WTC11 (cell line): ENCODE measurements around the gene SLC30A3. TPM values are rescaled to one million over a fixed set of nuclear protein-coding genes. Genes with fewer than 3 reads are reported as not detected.

Source experiments
- ATAC-seq: fragments of 200-7000 bp; cut with Tn5 transposase; 2 replicates; pipeline ENCODE4 v1.10.0; 2021; ENCODE audit warnings: mild to moderate bottlenecking, moderate library complexity
- CTCF ChIA-PET: fragments of 300-600 bp; sonication (Branson Sonifier 250); formaldehyde crosslinking; loops from one replicate; lab custom pipeline; 2021; ENCODE audit warnings: antibody characterized with exemption; lab: Charles Lee
- POLR2A ChIA-PET: fragments of 350-600 bp; sonication (Branson Sonifier 250); formaldehyde crosslinking; loops from one replicate; lab custom pipeline; 2021; ENCODE audit warnings: antibody characterized with exemption; lab: Charles Lee
- DNase-seq: peaks from one replicate; pipeline ENCODE4 v3.0.0; 2021; ENCODE audit warnings: low spot score
- H3K27ac Mint-ChIP-seq: 2 replicates; pipeline ENCODE4 v1.8.0; 2021; ENCODE audit warnings: mixed read lengths
- H3K27me3 Mint-ChIP-seq: 2 replicates; pipeline ENCODE4 v1.8.0; 2021; ENCODE audit warnings: low read depth, mild to moderate bottlenecking, moderate library complexity, mixed read lengths
- H3K36me3 Mint-ChIP-seq: 2 replicates; pipeline ENCODE4 v1.8.0; 2021; ENCODE audit warnings: mixed read lengths
- H3K4me1 Mint-ChIP-seq: 2 replicates; pipeline ENCODE4 v1.8.0; 2022; ENCODE audit warnings: mixed read lengths
- H3K4me3 Mint-ChIP-seq: 2 replicates; pipeline ENCODE4 v1.8.0; 2021; ENCODE audit warnings: mild to moderate bottlenecking, moderate library complexity, mixed read lengths
- H3K9me3 Mint-ChIP-seq: 2 replicates; pipeline ENCODE4 v1.8.0; 2021; ENCODE audit warnings: mixed read lengths
- AFF4 ChIP-seq: sonication (generic); formaldehyde crosslinking; IDR thresholded peaks from 2 replicates; pipeline ENCODE4 v1.8.1; 2023; ENCODE audit warnings: mild to moderate bottlenecking, missing genetic modification reagents, borderline replicate concordance
- AR ChIP-seq: fragments of 250-450 bp; sonication (Bioruptor Pico); IDR thresholded peaks from 2 replicates; pipeline ENCODE4 v1.9.0; 2021; ENCODE audit warnings: mild to moderate bottlenecking
- ATF1 ChIP-seq: sonication (generic); formaldehyde crosslinking; IDR thresholded peaks from 2 replicates; pipeline ENCODE4 v1.8.1; 2023; ENCODE audit warnings: mild to moderate bottlenecking, moderate library complexity, missing genetic modification reagents
- ATF2 ChIP-seq: sonication (generic); formaldehyde crosslinking; IDR thresholded peaks from 2 replicates; pipeline ENCODE4 v1.8.1; 2022; ENCODE audit warnings: low read depth, missing genetic modification reagents, borderline replicate concordance
- CDX4 ChIP-seq: fragments of 250-450 bp; sonication (Bioruptor Pico); IDR thresholded peaks from 2 replicates; pipeline ENCODE4 v1.9.0; 2021; ENCODE audit warnings: moderate library complexity, mild to moderate bottlenecking, inconsistent platforms, borderline replicate concordance
- CREM ChIP-seq: sonication (generic); formaldehyde crosslinking; IDR thresholded peaks from 2 replicates; pipeline ENCODE4 v1.8.1; 2022; ENCODE audit warnings: mild to moderate bottlenecking, missing genetic modification reagents, moderate library complexity
- CTCF ChIP-seq: fragments of 200-600 bp; IDR thresholded peaks from 2 replicates; pipeline ENCODE4 v1.8.0; 2022; ENCODE audit warnings: antibody characterized with exemption
- E2F1 ChIP-seq: sonication (generic); formaldehyde crosslinking; IDR thresholded peaks from 2 replicates; pipeline ENCODE4 v1.8.0; 2022; ENCODE audit warnings: mild to moderate bottlenecking, missing genetic modification reagents
- JAZF1 ChIP-seq: fragments of 250-450 bp; sonication (Bioruptor Pico); IDR thresholded peaks from 2 replicates; pipeline ENCODE4 v1.9.0; 2021; ENCODE audit warnings: moderate library complexity, mild to moderate bottlenecking, inconsistent platforms
- KAT7 ChIP-seq: sonication (generic); formaldehyde crosslinking; IDR thresholded peaks from 2 replicates; pipeline ENCODE4 v1.8.1; 2023; ENCODE audit warnings: missing genetic modification reagents, mild to moderate bottlenecking, borderline replicate concordance
- MYBL2 ChIP-seq: sonication (generic); formaldehyde crosslinking; IDR thresholded peaks from 2 replicates; pipeline ENCODE4 v1.8.1; 2023; ENCODE audit warnings: mild to moderate bottlenecking, moderate library complexity, missing genetic modification reagents
- NR2C2 ChIP-seq: sonication (generic); formaldehyde crosslinking; IDR thresholded peaks from 2 replicates; pipeline ENCODE4 v1.8.0; 2022; ENCODE audit warnings: mild to moderate bottlenecking, missing genetic modification reagents
- PRRX2 ChIP-seq: fragments of 250-450 bp; sonication (Bioruptor Pico); IDR thresholded peaks from 2 replicates; pipeline ENCODE4 v1.8.0; 2021; ENCODE audit warnings: mild to moderate bottlenecking
- SOX15 ChIP-seq: fragments of 250-450 bp; sonication (Bioruptor Pico); IDR thresholded peaks from 2 replicates; pipeline ENCODE4 v1.9.0; 2021; ENCODE audit warnings: mild to moderate bottlenecking
- TEAD4 ChIP-seq: sonication (generic); formaldehyde crosslinking; IDR thresholded peaks from 2 replicates; pipeline ENCODE4 v1.8.0; 2022; ENCODE audit warnings: mild to moderate bottlenecking, missing genetic modification reagents
- USF2 ChIP-seq: sonication (generic); formaldehyde crosslinking; IDR thresholded peaks from 2 replicates; pipeline ENCODE4 v1.8.1; 2023; ENCODE audit warnings: mild to moderate bottlenecking, missing genetic modification reagents, moderate library complexity
- ZNF396 ChIP-seq: fragments of 250-450 bp; sonication (Bioruptor Pico); IDR thresholded peaks from 2 replicates; pipeline ENCODE4 v1.8.0; 2021; ENCODE audit warnings: mild to moderate bottlenecking, moderate library complexity, borderline replicate concordance
- ZNF416 ChIP-seq: fragments of 250-450 bp; sonication (Bioruptor Pico); IDR thresholded peaks from 2 replicates; pipeline ENCODE4 v1.9.0; 2021; ENCODE audit warnings: mild to moderate bottlenecking, inconsistent platforms
- ZNF512 ChIP-seq: sonication (generic); formaldehyde crosslinking; IDR thresholded peaks from 2 replicates; pipeline ENCODE4 v1.8.1; 2022; ENCODE audit warnings: missing genetic modification reagents, borderline replicate concordance
- total RNA-seq: library from RNA; stranded (reverse); gene quantifications from 3 replicates; pipeline ENCODE4 v1.2.3, GENCODE V29; 2021

The SLC30A3 gene
- total RNA-seq, 1 experiment from 2014 or later: 8.9 TPM

GRCh38 chr2:27281442-27281841 is 18.6 kb upstream of the SLC30A3 start:
- Mint-ChIP-seq H3K4me3 (no peak overlapping the region), H3K27me3 (no peaks in the 10 kb centered on the region; the same call in 1 of the 2 replicates), H3K36me3 (no peaks in the 10 kb centered on the region), H3K4me1 (peaks cover 40% of the 10 kb centered on the region)
- no peak for ATAC-seq
- CTCF ChIA-PET: interaction anchor here (0.5 to 7.6 kb wide), 13 partner anchors 10 to 264 kb away, joined by 3 to 153 read pairs (median 5); partner anchors contain the start of genes SLC30A3 and UCN
- DNase-seq: no peak
- no peak for TF ChIP-seq TEAD4 (CRISPR knock-in tag)
- TF ChIP-seq KAT7 (CRISPR knock-in tag): no peak
- TF ChIP-seq CDX4 (CRISPR knock-in tag): no peak
- TF ChIP-seq ATF1 (CRISPR knock-in tag): no peak
- no peak for TF ChIP-seq AFF4 (CRISPR knock-in tag)
- TF ChIP-seq, all 79 proteins: peak for 0
- POLR2A ChIA-PET: interaction anchor here (1.6 kb wide), 1 partner anchor 11 kb away, joined by 3 read pairs; no protein-coding TSS in a partner anchor
- Mint-ChIP-seq H3K27ac (no peak overlapping the region), H3K9me3 (no peaks in the 10 kb centered on the region)

GRCh38 chr2:27280826-27281225 is 18.0 kb upstream of the SLC30A3 start:
- Mint-ChIP-seq H3K4me1 (peaks cover 36% of the 10 kb centered on the region), H3K27me3 (no peaks in the 10 kb centered on the region; the same call in 1 of the 2 replicates), H3K27ac (no peak overlapping the region), H3K9me3 (no peaks in the 10 kb centered on the region), H3K36me3 (no peaks in the 10 kb centered on the region), H3K4me3 (no peak overlapping the region)
- ChIA-PET POLR2A (no interaction called here), CTCF (interaction anchor here (1.2 to 7.6 kb wide), 11 partner anchors 10 to 193 kb away, joined by 3 to 153 read pairs (median 11); partner anchors contain the start of genes ABHD1, ATRAID, KHK and SLC30A3)
- no peak for ATAC-seq
- no peak for DNase-seq
- TF ChIP-seq E2F1 (CRISPR knock-in tag) (no peak), MYBL2 (no peak), ATF2 (CRISPR knock-in tag) (no peak), PRRX2 (CRISPR knock-in tag) (no peak), ZNF416 (CRISPR knock-in tag) (no peak), JAZF1 (CRISPR knock-in tag) (no peak), CREM (CRISPR knock-in tag) (no peak), CTCF (no peak), ZNF512 (CRISPR knock-in tag) (no peak), NR2C2 (no peak), SOX15 (no peak), CDX4 (CRISPR knock-in tag) (no peak), USF2 (CRISPR knock-in tag) (no peak), AR (CRISPR knock-in tag) (no peak), ZNF396 (CRISPR knock-in tag) (no peak)
